Spinal cord (tissue), 10 donors: ENCODE measurements around the gene RNPS1. TPM values are rescaled to one million over a fixed set of nuclear protein-coding genes. Genes with fewer than 3 reads are reported as not detected.

Source experiments
- DNase-seq, 6 donors: peaks; one replicate each; pipeline versions ENCODE4 v3.0.0 to v3.0.0-alpha.2; 2013 to 2015; ENCODE audit warnings: low spot score in 6 of 6, low read depth in 4 of 6
- H3K27ac ChIP-seq: one replicate; pipeline ENCODE4 v1.5.1; 2013; ENCODE audit warnings: low read depth, low read length, control low read depth
- H3K27me3 ChIP-seq: one replicate; pipeline ENCODE4 v1.6.1; 2013; ENCODE audit warnings: low read length; ENCODE audit not compliant: control insufficient read depth, insufficient read depth
- H3K36me3 ChIP-seq: one replicate; pipeline ENCODE4 v1.6.1; 2013; ENCODE audit warnings: low read length; ENCODE audit not compliant: control insufficient read depth, insufficient read depth
- H3K4me1 ChIP-seq: one replicate; pipeline ENCODE4 v1.6.1; 2013; ENCODE audit warnings: low read length; ENCODE audit not compliant: control insufficient read depth, insufficient read depth
- H3K4me3 ChIP-seq: one replicate; pipeline ENCODE4 v1.5.1; 2013; ENCODE audit warnings: low read depth, low read length, control low read depth
- H3K9me3 ChIP-seq: one replicate; pipeline ENCODE4 v1.6.1; 2013; ENCODE audit warnings: low read length; ENCODE audit not compliant: control insufficient read depth, insufficient read depth
- WGBS: methylation state at CpG from one replicate; pipeline ENCODE4 v1.1.5; 2013; ENCODE audit warnings: missing lambda C conversion rate; ENCODE audit not compliant: insufficient coverage; 5-methylcytosine and 5-hydroxymethylcytosine counted together
- polyA plus RNA-seq, 2 donors: library from polyadenylated mRNA; unstranded; fragments of 120-200 nt; gene quantifications; one replicate each; pipeline ENCODE4 v1.2.1, GENCODE V29; 2013; ENCODE audit not compliant: insufficient read length in 2 of 2
- small RNA-seq: library from RNA; depleted of rRNA; stranded (forward); fragments of <200 nt; gene quantifications from one replicate; pipeline ENCODE3, GENCODE V24; 2014; ENCODE audit warnings: low replicate concordance
- total RNA-seq, 2 donors: library from RNA; depleted of rRNA in 1 of 2; stranded (reverse); fragments of 120-200 nt in 1 of 2; fragments of >200 nt in 1 of 2; gene quantifications; one replicate each; pipeline versions ENCODE4 v1.2.3 to v1.2.4, GENCODE V29; 2013 to 2014
- donor health status: healthy.

RNPS1 gene
- total and polyA plus RNA-seq, 4 donors = 72.7 to 285 (median 187) TPM

GRCh38 chr16:2204416-2205103 is 63.4 kb downstream of the RNPS1 start:
- H3K4me3 ChIP-seq = peak overlapping the region; percentile 90
- peaks cover 28% of the 10 kb centered on the region for H3K4me1 ChIP-seq
- H3K36me3 ChIP-seq = peaks cover 35% of the 10 kb centered on the region
- WGBS = 88% methylated on average over 9 of the region's 13 CpGs
- DNase-seq = no peak
- peak overlapping the region; percentile 95 for H3K27ac ChIP-seq
- H3K9me3 ChIP-seq = no peaks in the 10 kb centered on the region
- H3K27me3 ChIP-seq = no peaks in the 10 kb centered on the region

Small RNAs within 50 kb of the gene (small RNA-seq; reads per million reads assigned to genes)
- not detected for gene MIR3677
- not detected for gene MIR4717

Other genes starting within 250 kb of the RNPS1 start
- gene NPW, start 248.3 kb downstream of the RNPS1 start, total RNA-seq = 1 to 10 TPM in 1 of 2 donors, under 1 TPM in 1; 0.20 to 2.3 TPM
- gene NPW, start 248.3 kb downstream of the RNPS1 start, polyA plus RNA-seq = 1 to 10 TPM in 1 of 2 donors, under 1 TPM in 1; 0.49 to 4.9 TPM
- gene NHERF2, start 241.2 kb downstream of the RNPS1 start, total RNA-seq = 10 to 100 TPM; 25.6 to 52.0 TPM
- 10 to 100 TPM; 83.5 to 95.7 TPM for gene NHERF2, start 241.2 kb downstream of the RNPS1 start, polyA plus RNA-seq
- 10 to 100 TPM; 19.7 to 42.1 TPM for gene NTHL1, start 220.3 kb downstream of the RNPS1 start, total RNA-seq
- 10 to 100 TPM; 34.3 to 40.1 TPM for gene NTHL1, start 220.3 kb downstream of the RNPS1 start, polyA plus RNA-seq
- gene TSC2, start 220.1 kb downstream of the RNPS1 start, total RNA-seq = 10 to 100 TPM; 39.6 to 65.8 TPM
- 100 to 1,000 TPM; 168 to 231 TPM for gene TSC2, start 220.1 kb downstream of the RNPS1 start, polyA plus RNA-seq
- gene PKD1, start 132.2 kb downstream of the RNPS1 start, total RNA-seq = 10 to 100 TPM; 68.1 to 86.2 TPM
- gene PKD1, start 132.2 kb downstream of the RNPS1 start, polyA plus RNA-seq = 100 to 1,000 TPM; 201 to 289 TPM
- gene RAB26, start 119.5 kb downstream of the RNPS1 start, total RNA-seq = 1 to 10 TPM; 6.6 to 8.2 TPM
- gene RAB26, start 119.5 kb downstream of the RNPS1 start, polyA plus RNA-seq = 10 to 100 TPM; 26.8 to 29.8 TPM
- gene TRAF7, start 112.3 kb downstream of the RNPS1 start, total RNA-seq = 10 to 100 TPM; 20.4 to 43.1 TPM
- 10 to 100 TPM; 59.7 to 62.6 TPM for gene TRAF7, start 112.3 kb downstream of the RNPS1 start, polyA plus RNA-seq
- 10 to 100 TPM; 10.4 to 29.4 TPM for gene CASKIN1, start 71.5 kb downstream of the RNPS1 start, total RNA-seq
- gene CASKIN1, start 71.5 kb downstream of the RNPS1 start, polyA plus RNA-seq = 10 to 100 TPM; 83.0 to 86.2 TPM
- gene MLST8, start 62.7 kb downstream of the RNPS1 start, total RNA-seq = 10 to 100 TPM; 10.6 to 29.2 TPM
- gene MLST8, start 62.7 kb downstream of the RNPS1 start, polyA plus RNA-seq = 10 to 100 TPM; 76.6 to 80.9 TPM
- gene BRICD5, start 57.3 kb downstream of the RNPS1 start, total RNA-seq = 10 to 100 TPM in 1 of 2 donors, 1 to 10 TPM in 1; 5.2 to 13.3 TPM
- gene BRICD5, start 57.3 kb downstream of the RNPS1 start, polyA plus RNA-seq = 10 to 100 TPM; 21.7 to 30.5 TPM
- 10 to 100 TPM; 15.9 to 16.9 TPM for gene PGP, start 53.3 kb downstream of the RNPS1 start, total RNA-seq
- 10 to 100 TPM; 26.7 to 35.7 TPM for gene PGP, start 53.3 kb downstream of the RNPS1 start, polyA plus RNA-seq
- 10 to 100 TPM; 18.0 to 29.2 TPM for gene E4F1, start 44.5 kb downstream of the RNPS1 start, total RNA-seq
- gene E4F1, start 44.5 kb downstream of the RNPS1 start, polyA plus RNA-seq = 10 to 100 TPM; 29.7 to 31.9 TPM
- 1 to 10 TPM; 1.9 to 2.6 TPM for gene DNASE1L2, start 31.7 kb downstream of the RNPS1 start, total RNA-seq
- gene DNASE1L2, start 31.7 kb downstream of the RNPS1 start, polyA plus RNA-seq = 1 to 10 TPM; 5.2 to 6.1 TPM
- gene ECI1, start 16.5 kb downstream of the RNPS1 start, total RNA-seq = 10 to 100 TPM; 18.8 to 52.6 TPM
- gene ECI1, start 16.5 kb downstream of the RNPS1 start, polyA plus RNA-seq = 10 to 100 TPM; 55.3 to 58.9 TPM
- gene ABCA3, start 72.6 kb upstream of the RNPS1 start, total RNA-seq = 10 to 100 TPM; 34.3 to 61.0 TPM
- 10 to 100 TPM; 87.9 to 88.5 TPM for gene ABCA3, start 72.6 kb upstream of the RNPS1 start, polyA plus RNA-seq
- 1 to 10 TPM; 7.6 to 8.9 TPM for gene CCNF, start 161.3 kb upstream of the RNPS1 start, total RNA-seq
- 10 to 100 TPM; 10.4 to 11.6 TPM for gene CCNF, start 161.3 kb upstream of the RNPS1 start, polyA plus RNA-seq
- gene TEDC2, start 192.0 kb upstream of the RNPS1 start, total RNA-seq = 1 to 10 TPM; 4.4 to 8.0 TPM
- gene TEDC2, start 192.0 kb upstream of the RNPS1 start, polyA plus RNA-seq = 10 to 100 TPM; 12.0 to 12.1 TPM
- 1 to 10 TPM; 1.6 to 3.0 TPM for gene NTN3, start 203.2 kb upstream of the RNPS1 start, total RNA-seq
- gene NTN3, start 203.2 kb upstream of the RNPS1 start, polyA plus RNA-seq = 1 to 10 TPM; 3.0 to 3.9 TPM
- 10 to 100 TPM; 22.2 to 22.8 TPM for gene TBC1D24, start 207.0 kb upstream of the RNPS1 start, total RNA-seq
- gene TBC1D24, start 207.0 kb upstream of the RNPS1 start, polyA plus RNA-seq = 10 to 100 TPM; 48.1 to 64.2 TPM
- gene ATP6V0C, start 245.8 kb upstream of the RNPS1 start, total RNA-seq = 10 to 100 TPM; 42.6 to 47.9 TPM
- gene ATP6V0C, start 245.8 kb upstream of the RNPS1 start, polyA plus RNA-seq = 100 to 1,000 TPM; 642 to 659 TPM